Measurements from ENCODE around the gene MARCKS. TPM values are rescaled to one million over a fixed set of nuclear protein-coding genes. Genes with fewer than 3 reads are reported as not detected.

The MARCKS gene
- total and polyA plus RNA-seq, 3 experiments from 2014 or later: 0.96 to 1.1 TPM; not detected in 1

GRCh38 chr6:113843500-113844073 lies 13.6 kb upstream of the MARCKS start:
- DNase-seq: no peak
- H3K27me3 ChIP-seq (ENCODE audit: insufficient read depth, low read length, poor library complexity, severe bottlenecking): peaks cover 3% of the 10 kb centered on the region
- Mint-ChIP-seq H3K27me3 (peaks cover 2 to 34% of the 10 kb centered on the region in 2 donors), H3K4me1 (no peaks in the 10 kb centered on the region), H3K4me3 (no peak overlapping the region), H3K9me3 (peaks cover 0 to 3% (median 0%) of the 10 kb centered on the region in 5 donors), H3K27ac (no peak overlapping the region), H3K36me3 (no peaks in the 10 kb centered on the region)
- H3K4me1 ChIP-seq (ENCODE audit: insufficient read depth, low read length): no peaks in the 10 kb centered on the region
- ChIA-PET POLR2A (no interaction called here), CTCF (no interaction called here)
- H3K27ac ChIP-seq (ENCODE audit: low read depth, low read length): no peak overlapping the region
- H3K36me3 ChIP-seq (ENCODE audit: insufficient read depth, low read length): no peaks in the 10 kb centered on the region
- no peaks in the 10 kb centered on the region for H3K9me3 ChIP-seq (ENCODE audit: low read length)
- H3K4me3 ChIP-seq (ENCODE audit: low read length): no peak overlapping the region

GRCh38 chr6:113846577-113846976 lies 10.6 kb upstream of the MARCKS start:
- Mint-ChIP-seq H3K27me3 (peaks cover 2 to 39% of the 10 kb centered on the region in 2 donors), H3K4me1 (no peaks in the 10 kb centered on the region), H3K27ac (no peak overlapping the region), H3K4me3 (no peak overlapping the region), H3K9me3 (peaks cover 0 to 3% (median 0%) of the 10 kb centered on the region in 5 donors), H3K36me3 (no peaks in the 10 kb centered on the region)
- no peaks in the 10 kb centered on the region for H3K4me1 ChIP-seq (ENCODE audit: insufficient read depth, low read length)
- CTCF ChIA-PET: no interaction called here
- H3K27me3 ChIP-seq (ENCODE audit: insufficient read depth, low read length, poor library complexity, severe bottlenecking): peaks cover 3% of the 10 kb centered on the region
- no peak for DNase-seq
- H3K4me3 ChIP-seq (ENCODE audit: low read length): no peak overlapping the region
- H3K27ac ChIP-seq (ENCODE audit: low read depth, low read length): no peak overlapping the region
- POLR2A ChIA-PET: no interaction called here
- H3K9me3 ChIP-seq (ENCODE audit: low read length): no peaks in the 10 kb centered on the region
- H3K36me3 ChIP-seq (ENCODE audit: insufficient read depth, low read length): no peaks in the 10 kb centered on the region

GRCh38 chr6:113847447-113847846 lies 9.7 kb upstream of the MARCKS start:
- ChIA-PET POLR2A (no interaction called here), CTCF (no interaction called here)
- H3K36me3 Mint-ChIP-seq: no peaks in the 10 kb centered on the region

GRCh38 chr6:113848280-113848679 lies 8.9 kb upstream of the MARCKS start:
- Histone ChIP-seq H3K36me3 (ENCODE audit: insufficient read depth, low read length) (no peaks in the 10 kb centered on the region), H3K4me1 (ENCODE audit: insufficient read depth, low read length) (no peaks in the 10 kb centered on the region), H3K9me3 (ENCODE audit: low read length) (no peaks in the 10 kb centered on the region), H3K27me3 (ENCODE audit: insufficient read depth, low read length, poor library complexity, severe bottlenecking) (peaks cover 8% of the 10 kb centered on the region), H3K27ac (ENCODE audit: low read depth, low read length) (no peak overlapping the region), H3K4me3 (ENCODE audit: low read length) (no peak overlapping the region)
- Mint-ChIP-seq H3K36me3 (no peaks in the 10 kb centered on the region), H3K4me1 (no peaks in the 10 kb centered on the region), H3K27me3 (peaks cover 6 to 51% of the 10 kb centered on the region in 2 donors), H3K9me3 (peaks cover 0 to 6% (median 0%) of the 10 kb centered on the region in 5 donors), H3K27ac (no peak overlapping the region), H3K4me3 (no peak overlapping the region)
- CTCF ChIA-PET: no interaction called here
- DNase-seq: no peak
- POLR2A ChIA-PET: no interaction called here

More at GRCh38 chr6:113847447-113847846, 9.7 kb upstream of the MARCKS start:
- H3K4me3 ChIP-seq (ENCODE audit: low read length): no peak overlapping the region
- H3K9me3 Mint-ChIP-seq: peaks cover 0 to 5% (median 0%) of the 10 kb centered on the region in 5 donors
- peaks cover 2 to 46% of the 10 kb centered on the region in 2 donors for H3K27me3 Mint-ChIP-seq
- no peak for DNase-seq
- no peaks in the 10 kb centered on the region for H3K4me1 ChIP-seq (ENCODE audit: insufficient read depth, low read length)
- H3K4me1 Mint-ChIP-seq: no peaks in the 10 kb centered on the region
- no peak overlapping the region for H3K27ac Mint-ChIP-seq
- H3K27ac ChIP-seq (ENCODE audit: low read depth, low read length): no peak overlapping the region
- H3K9me3 ChIP-seq (ENCODE audit: low read length): no peaks in the 10 kb centered on the region
- H3K27me3 ChIP-seq (ENCODE audit: insufficient read depth, low read length, poor library complexity, severe bottlenecking): peaks cover 6% of the 10 kb centered on the region
- no peaks in the 10 kb centered on the region for H3K36me3 ChIP-seq (ENCODE audit: insufficient read depth, low read length)
- H3K4me3 Mint-ChIP-seq: no peak overlapping the region

DNA sequence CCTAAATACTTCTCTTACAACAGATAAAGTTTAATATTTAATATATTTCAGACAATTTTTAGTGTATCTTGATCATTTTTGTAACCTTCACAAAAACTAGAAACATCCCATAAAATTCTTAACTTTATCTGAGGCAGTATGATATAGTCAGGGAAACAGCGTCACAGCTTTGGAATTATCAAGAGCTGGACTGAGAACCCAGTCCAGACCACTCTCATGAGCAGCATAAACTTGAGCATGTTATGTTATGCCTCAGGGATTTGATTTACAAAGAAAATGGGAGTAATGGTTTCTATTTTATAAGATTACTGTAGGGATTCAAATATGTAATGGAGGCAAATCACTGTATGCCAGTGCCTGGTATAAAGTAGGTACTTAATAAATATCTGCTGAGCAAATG lies 8.3 kb upstream of the MARCKS start:
- Histone ChIP-seq H3K9me3 (ENCODE audit: low read length) (no peaks in the 10 kb centered on the region), H3K27me3 (ENCODE audit: insufficient read depth, low read length, poor library complexity, severe bottlenecking) (peaks cover 9% of the 10 kb centered on the region), H3K4me1 (ENCODE audit: insufficient read depth, low read length) (no peaks in the 10 kb centered on the region), H3K4me3 (ENCODE audit: low read length) (no peak overlapping the region), H3K36me3 (ENCODE audit: insufficient read depth, low read length) (no peaks in the 10 kb centered on the region), H3K27ac (ENCODE audit: low read depth, low read length) (no peak overlapping the region)
- POLR2A ChIA-PET: no interaction called here
- Mint-ChIP-seq H3K4me3 (no peak overlapping the region), H3K36me3 (no peaks in the 10 kb centered on the region), H3K4me1 (no peaks in the 10 kb centered on the region), H3K27ac (no peak overlapping the region), H3K27me3 (peaks cover 10 to 50% of the 10 kb centered on the region in 2 donors), H3K9me3 (peaks cover 0 to 6% (median 0%) of the 10 kb centered on the region in 5 donors)
- CTCF ChIA-PET: no interaction called here
- DNase-seq: no peak

- CTCF ChIA-PET: no interaction called here
- Histone ChIP-seq H3K27ac (ENCODE audit: low read depth, low read length) (no peak overlapping the region), H3K4me3 (ENCODE audit: low read length) (no peak overlapping the region), H3K4me1 (ENCODE audit: insufficient read depth, low read length) (peaks cover 19% of the 10 kb centered on the region), H3K9me3 (ENCODE audit: low read length) (no peaks in the 10 kb centered on the region), H3K27me3 (ENCODE audit: insufficient read depth, low read length, poor library complexity, severe bottlenecking) (peaks cover 44% of the 10 kb centered on the region), H3K36me3 (ENCODE audit: insufficient read depth, low read length) (no peaks in the 10 kb centered on the region)
- no peak for DNase-seq
- Mint-ChIP-seq H3K36me3 (no peaks in the 10 kb centered on the region), H3K27me3 (peaks cover 21 to 47% of the 10 kb centered on the region in 2 donors), H3K4me1 (peaks cover 0 to 8% (median 4%) of the 10 kb centered on the region in 3 donors), H3K9me3 (peaks cover 3 to 11% (median 8%) of the 10 kb centered on the region in 5 donors), H3K27ac (no peak overlapping the region), H3K4me3 (no peak overlapping the region)
- POLR2A ChIA-PET: no interaction called here
Observed at GRCh38 chr6:113853252-113853651, 3.9 kb upstream of the MARCKS start.

DNA sequence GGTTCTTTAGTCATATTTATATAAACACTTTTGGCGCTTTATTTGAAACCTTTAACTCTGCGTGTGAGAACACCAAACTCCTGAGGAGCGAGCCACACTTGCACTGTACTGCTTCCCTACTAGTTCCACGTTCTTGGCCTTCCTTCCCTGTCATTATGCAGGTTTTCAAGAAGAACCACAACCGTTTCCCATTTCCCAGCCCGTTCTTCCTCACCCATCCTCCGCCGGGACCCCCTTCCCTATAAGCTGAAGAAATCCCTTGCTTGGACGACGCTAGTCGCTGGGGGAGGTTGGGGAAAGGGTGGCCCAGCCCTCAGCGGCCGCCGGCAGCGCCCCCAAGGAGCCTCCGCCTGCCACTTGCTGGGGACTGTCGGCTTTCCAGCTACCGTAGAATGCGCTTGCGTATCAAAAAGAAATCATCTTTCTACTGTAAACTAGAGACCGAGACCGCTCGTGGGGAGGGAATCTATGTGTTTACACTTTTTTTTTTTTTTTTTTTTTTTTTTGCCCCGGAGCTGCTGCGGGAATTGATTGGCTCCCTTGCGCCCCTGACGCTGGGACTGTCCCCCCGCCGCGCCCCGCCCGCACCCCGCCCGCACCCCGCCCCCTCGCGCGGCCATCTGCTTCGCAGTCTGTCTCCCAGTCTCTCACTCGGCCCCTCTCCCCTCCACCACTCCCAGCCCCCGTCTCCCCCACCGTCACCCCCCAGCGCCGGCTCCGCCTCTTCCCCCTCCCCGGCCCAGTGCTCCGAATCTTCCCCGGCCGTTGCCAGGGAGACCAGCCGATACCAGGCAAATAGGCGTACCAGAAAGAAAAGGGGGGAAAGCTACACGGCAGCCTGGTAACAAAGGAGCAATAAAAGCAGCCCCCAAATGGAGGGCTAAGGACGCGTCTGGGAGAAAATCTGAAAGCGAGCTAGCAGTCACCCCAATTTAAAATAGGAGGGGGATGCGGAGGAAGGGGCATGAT lies 2.3 kb upstream of the MARCKS start:
- H3K4me3 ChIP-seq (ENCODE audit: low read length): no peak overlapping the region
- peaks cover 0 to 12% (median 8%) of the 10 kb centered on the region in 3 donors for H3K4me1 Mint-ChIP-seq
- H3K9me3 ChIP-seq (ENCODE audit: low read length): no peaks in the 10 kb centered on the region
- POLR2A ChIA-PET: interaction anchor here (0.5 kb wide), 1 partner anchor 1676 kb away, joined by 4 read pairs; no protein-coding TSS in a partner anchor
- H3K36me3 Mint-ChIP-seq: no peaks in the 10 kb centered on the region
- no peak overlapping the region for H3K27ac ChIP-seq (ENCODE audit: low read depth, low read length)
- peaks cover 49% of the 10 kb centered on the region for H3K27me3 ChIP-seq (ENCODE audit: insufficient read depth, low read length, poor library complexity, severe bottlenecking)
- CTCF ChIA-PET: no interaction called here
- peaks cover 25 to 37% of the 10 kb centered on the region in 2 donors for H3K27me3 Mint-ChIP-seq
- no peaks in the 10 kb centered on the region for H3K36me3 ChIP-seq (ENCODE audit: insufficient read depth, low read length)
- H3K9me3 Mint-ChIP-seq: peaks cover 3 to 11% (median 9%) of the 10 kb centered on the region in 5 donors
- peak overlapping the region in 2 of 8 donors; percentile 34 to 41 for H3K27ac Mint-ChIP-seq
- peak overlapping the region in 6 of 7 donors; percentile 34 to 64 (median 45) for H3K4me3 Mint-ChIP-seq
- peaks cover 30% of the 10 kb centered on the region for H3K4me1 ChIP-seq (ENCODE audit: insufficient read depth, low read length)
- peak in 1 of 5 donors; percentile 8 for DNase-seq

All from CD8-positive, alpha-beta memory T cell (primary cell).